HCT116 (cell line): ENCODE data around the gene RTF1. TPM values are rescaled to one million over a fixed set of nuclear protein-coding genes. Genes with fewer than 3 reads are reported as not detected.

Source experiments
- ATAC-seq: fragments of 200-7000 bp; cut with Tn5 transposase; 2 replicates; pipeline ENCODE4 v1.9.1; 2020; ENCODE audit warnings: mild to moderate bottlenecking, moderate library complexity
- BruUV-seq: library from RNA; stranded (reverse); fragments of 400-500 nt; replicated peaks from 2 replicates; lab custom pipeline; 2021; lab: Mats Ljungman, UMichigan
- CTCF ChIA-PET: fragments of 300-600 bp; sonication (Branson Sonifier 250); formaldehyde crosslinking; loops from one replicate; lab custom pipeline; 2021; ENCODE audit warnings: antibody characterized with exemption; lab: Charles Lee
- POLR2A ChIA-PET: fragments of 300-600, 350-600 bp; sonication (Branson Sonifier 250); formaldehyde crosslinking; loops from one replicate; lab custom pipeline; 2021; ENCODE audit warnings: antibody characterized with exemption; lab: Charles Lee
- RAD21 ChIA-PET, 2 experiments: fragments of 300-600 bp; sonication (Branson Sonifier 250); formaldehyde crosslinking; loops; one replicate each; lab custom pipeline; 2023; ENCODE audit warnings: low total read pairs in 2 of 2; ENCODE audit not compliant: uncharacterized antibody in 2 of 2, unreplicated experiment in 2 of 2, low non-redundant PET in 1 of 2; lab: Charles Lee
- DNase-seq: peaks from one replicate; pipeline ENCODE4 v3.0.0-alpha.2; 2010; ENCODE audit warnings: low read depth, low spot score
- H2AFZ ChIP-seq: fragments of 200-600 bp; shearing (Covaris generic), sonication (generic); 2 replicates; pipeline ENCODE4 v1.6.1; 2017; ENCODE audit warnings: low read depth, mixed run types, mixed read lengths, antibody characterized with exemption, low read length; ENCODE audit not compliant: poor library complexity, severe bottlenecking
- H3K27ac ChIP-seq: 2 replicates; pipeline ENCODE4 v1.5.1; 2012; ENCODE audit warnings: low read depth, low read length
- H3K27me3 ChIP-seq: fragments of 200-600 bp; sonication (generic); 2 replicates; pipeline ENCODE4 v1.6.1; 2016; ENCODE audit warnings: mixed run types, low read length, mixed read lengths; ENCODE audit not compliant: insufficient read depth
- H3K36me3 ChIP-seq, 2 experiments: fragments of 200-500 bp in 1 of 2; fragments of 200-600 bp in 1 of 2; sonication (Bioruptor generic) in 1 of 2; sonication (generic) in 1 of 2; 2 replicates each; pipeline versions ENCODE4 v1.5.1 to v1.6.1; 2014 to 2016; ENCODE audit warnings: low read length in 2 of 2, inconsistent platforms in 1 of 2, mixed read lengths in 1 of 2, mixed run types in 1 of 2; ENCODE audit not compliant: insufficient read depth in 2 of 2, control insufficient read depth in 1 of 2
- H3K4me1 ChIP-seq, 2 experiments: fragments of 200-600 bp in 1 of 2; sonication (generic) in 1 of 2; 2 replicates each; pipeline versions ENCODE4 v1.5.1 to v1.6.1; 2012 to 2017; ENCODE audit warnings: low read length in 2 of 2, inconsistent platforms in 1 of 2, mild to moderate bottlenecking in 1 of 2, mixed read lengths in 1 of 2, mixed run types in 1 of 2, moderate library complexity in 1 of 2; ENCODE audit not compliant: insufficient read depth in 2 of 2, control insufficient read depth in 1 of 2
- H3K4me2 ChIP-seq: fragments of 200-600 bp; sonication (generic); 2 replicates; pipeline ENCODE4 v1.6.1; 2017; ENCODE audit warnings: mixed run types, low read length, mixed read lengths
- H3K4me3 ChIP-seq, 2 experiments: fragments of 200-600 bp in 1 of 2; sonication (generic) in 1 of 2; replicated peaks in 1 of 2; 2 replicates each; pipeline ENCODE4 v1.5.1; 2011 to 2016; ENCODE audit warnings: low read length in 2 of 2, control low read depth in 1 of 2, low read depth in 1 of 2, mild to moderate bottlenecking in 1 of 2, mixed read lengths in 1 of 2, mixed run types in 1 of 2
- H3K79me2 ChIP-seq: fragments of 200-600 bp; sonication (generic); 2 replicates; pipeline ENCODE4 v1.6.1; 2017; ENCODE audit warnings: mild to moderate bottlenecking, mixed run types, low read length, moderate library complexity, mixed read lengths; ENCODE audit not compliant: insufficient read depth
- H3K9ac ChIP-seq: fragments of 200-600 bp; sonication (generic); 2 replicates; pipeline ENCODE4 v1.6.1; 2016; ENCODE audit warnings: low read length, mixed read lengths
- H3K9me2 ChIP-seq: fragments of 200-600 bp; sonication (generic), shearing (Covaris generic); 2 replicates; pipeline ENCODE4 v1.6.1; 2017; ENCODE audit warnings: mixed run types, mild to moderate bottlenecking, moderate library complexity; ENCODE audit not compliant: insufficient read depth
- H3K9me3 ChIP-seq, 2 experiments: fragments of 200-500 bp in 1 of 2; fragments of 200-600 bp in 1 of 2; sonication (Bioruptor generic) in 1 of 2; sonication (generic) in 1 of 2; 2 replicates each; pipeline ENCODE4 v1.6.1; 2014 to 2017; ENCODE audit warnings: low read length in 2 of 2, mixed read lengths in 2 of 2, inconsistent platforms in 1 of 2, low read depth in 1 of 2, mild to moderate bottlenecking in 1 of 2, mixed run types in 1 of 2, moderate library complexity in 1 of 2; ENCODE audit not compliant: control insufficient read depth in 1 of 2, insufficient read depth in 1 of 2
- H4K20me1 ChIP-seq: fragments of 200-600 bp; sonication (generic), shearing (Covaris generic); 2 replicates; pipeline ENCODE4 v1.6.1; 2017; ENCODE audit warnings: mixed run types, mild to moderate bottlenecking, moderate library complexity; ENCODE audit not compliant: insufficient read depth
- ATF3 ChIP-seq: IDR thresholded peaks from 2 replicates; pipeline ENCODE4 v1.6.1; 2012
- CBX3 ChIP-seq: IDR thresholded peaks from 2 replicates; pipeline ENCODE4 v1.6.1; 2012; ENCODE audit warnings: low read depth
- CEBPB ChIP-seq: IDR thresholded peaks from 2 replicates; pipeline ENCODE4 v1.6.1; 2012; ENCODE audit warnings: low read depth
- CTCF ChIP-seq, 3 experiments: fragments of 200-600 bp in 1 of 3; sonication (generic) in 1 of 3; IDR thresholded peaks in 2 of 3; conservative IDR thresholded peaks in 1 of 3; 2 replicates each; pipeline ENCODE4 v1.5.1; 2012 to 2017; ENCODE audit warnings: low read depth in 2 of 3, low read length in 2 of 3, antibody characterized with exemption in 1 of 3, borderline replicate concordance in 1 of 3, control low read depth in 1 of 3, mild to moderate bottlenecking in 1 of 3, mixed read lengths in 1 of 3, mixed run types in 1 of 3, moderate library complexity in 1 of 3; ENCODE audit not compliant: insufficient read depth in 1 of 3
- EGR1 ChIP-seq: IDR thresholded peaks from 2 replicates; pipeline ENCODE4 v1.6.1; 2012; ENCODE audit warnings: low read depth
- ELF1 ChIP-seq: IDR thresholded peaks from 2 replicates; pipeline ENCODE4 v1.6.1; 2012; ENCODE audit warnings: low read depth, borderline replicate concordance
- EZH2 ChIP-seq: fragments of 200-600 bp; sonication (generic); IDR thresholded peaks from 2 replicates; pipeline ENCODE4 v1.6.1; 2017; ENCODE audit warnings: antibody characterized with exemption, mixed run types
- EZH2phosphoT487 ChIP-seq: fragments of 200-600 bp; IDR thresholded peaks from 2 replicates; pipeline ENCODE4 v1.6.1; 2018; ENCODE audit warnings: antibody characterized with exemption, borderline replicate concordance
- FOSL1 ChIP-seq: IDR thresholded peaks from 2 replicates; pipeline ENCODE4 v1.6.1; 2012; ENCODE audit warnings: low read depth
- POLR2A ChIP-seq: IDR thresholded peaks from 2 replicates; pipeline ENCODE4 v1.7.0; 2011; ENCODE audit warnings: borderline replicate concordance; ENCODE audit not compliant: insufficient read depth, insufficient read length; ENCODE audit errors: extremely low read depth
- POLR2AphosphoS5 ChIP-seq: IDR thresholded peaks from 2 replicates; pipeline ENCODE4 v1.6.1; 2011; ENCODE audit warnings: mild to moderate bottlenecking, low read depth, low read length, moderate library complexity
- RAD21 ChIP-seq: IDR thresholded peaks from 2 replicates; pipeline ENCODE4 v1.6.1; 2012; ENCODE audit warnings: low read depth, mild to moderate bottlenecking
- REST ChIP-seq: IDR thresholded peaks from 2 replicates; pipeline ENCODE4 v1.6.1; 2012; ENCODE audit warnings: low read depth
- SIN3A ChIP-seq: IDR thresholded peaks from 2 replicates; pipeline ENCODE4 v1.6.1; 2012; ENCODE audit warnings: low read depth
- TCF7L2 ChIP-seq: IDR thresholded peaks from 2 replicates; pipeline ENCODE4 v1.7.0; 2011; ENCODE audit warnings: borderline replicate concordance, inconsistent platforms; ENCODE audit not compliant: insufficient read depth, insufficient read length; ENCODE audit errors: extremely low read depth
- ZFX ChIP-seq: fragments of 450-650 bp; IDR thresholded peaks from 2 replicates; pipeline ENCODE4 v1.6.1; 2017
- ZNF274 ChIP-seq: fragments of 200-500 bp; sonication (Bioruptor generic); IDR thresholded peaks from 2 replicates; pipeline ENCODE4 v1.6.1; 2014; ENCODE audit warnings: mild to moderate bottlenecking, low read depth, low read length, inconsistent platforms
- intact Hi-C: fragments of 100-400 bp; cut with micrococcal nuclease; formaldehyde crosslinking; loops from 2 replicates; pipeline ENCODE4 v1.10.0; 2022
- total RNA-seq: library from RNA; stranded (reverse); gene quantifications from one replicate; pipeline ENCODE4 v1.2.1, GENCODE V29; 2021; ENCODE audit not compliant: unreplicated experiment
- TF ChIP-seq, protein P1 (sequence below): IDR thresholded peaks from 2 replicates; pipeline ENCODE4 v1.6.1; 2011; ENCODE audit warnings: mild to moderate bottlenecking, low read length, moderate library complexity; ENCODE audit not compliant: insufficient replicate concordance; ENCODE audit errors: extremely low read depth
- TF ChIP-seq, protein P2 (sequence below): IDR thresholded peaks from 2 replicates; pipeline ENCODE4 v1.6.1; 2012

Gene RTF1
- total RNA-seq, 1 experiment from 2014 or later: 27.5 TPM

GRCh38 chr15:41411031-41411430 is 5.9 kb upstream of the RTF1 start:
- H3K4me3 ChIP-seq: no peak overlapping the region
- no peaks in the 10 kb centered on the region for H3K36me3 ChIP-seq
- CTCF ChIA-PET: no interaction called here
- no peak for DNase-seq
- no peaks in the 10 kb centered on the region for H4K20me1 ChIP-seq
- H3K9me2 ChIP-seq: no peaks in the 10 kb centered on the region
- peaks cover 6% of the 10 kb centered on the region for H3K79me2 ChIP-seq
- peaks cover 2 to 5% of the 10 kb centered on the region in 2 experiments; a peak in 1 of 4 replicates for H3K4me1 ChIP-seq
- RAD21 ChIA-PET: no interaction called here
- no peak overlapping the region for H3K4me2 ChIP-seq
- no peak overlapping the region for H2AFZ ChIP-seq
- TF ChIP-seq CBX3: no peak
- no peak for TF ChIP-seq EZH2
- no peak for TF ChIP-seq POLR2A
- no peak for TF ChIP-seq ATF3
- TF ChIP-seq ZNF274: no peak
- no peak for TF ChIP-seq TCF7L2
- no peak for TF ChIP-seq FOSL1
- TF ChIP-seq, protein P1, sequence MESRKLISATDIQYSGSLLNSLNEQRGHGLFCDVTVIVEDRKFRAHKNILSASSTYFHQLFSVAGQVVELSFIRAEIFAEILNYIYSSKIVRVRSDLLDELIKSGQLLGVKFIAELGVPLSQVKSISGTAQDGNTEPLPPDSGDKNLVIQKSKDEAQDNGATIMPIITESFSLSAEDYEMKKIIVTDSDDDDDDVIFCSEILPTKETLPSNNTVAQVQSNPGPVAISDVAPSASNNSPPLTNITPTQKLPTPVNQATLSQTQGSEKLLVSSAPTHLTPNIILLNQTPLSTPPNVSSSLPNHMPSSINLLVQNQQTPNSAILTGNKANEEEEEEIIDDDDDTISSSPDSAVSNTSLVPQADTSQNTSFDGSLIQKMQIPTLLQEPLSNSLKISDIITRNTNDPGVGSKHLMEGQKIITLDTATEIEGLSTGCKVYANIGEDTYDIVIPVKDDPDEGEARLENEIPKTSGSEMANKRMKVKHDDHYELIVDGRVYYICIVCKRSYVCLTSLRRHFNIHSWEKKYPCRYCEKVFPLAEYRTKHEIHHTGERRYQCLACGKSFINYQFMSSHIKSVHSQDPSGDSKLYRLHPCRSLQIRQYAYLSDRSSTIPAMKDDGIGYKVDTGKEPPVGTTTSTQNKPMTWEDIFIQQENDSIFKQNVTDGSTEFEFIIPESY: no peak
- TF ChIP-seq CTCF (IDR thresholded peaks at IDR 0.05 in 2 of 3, conservative IDR thresholded peaks at IDR 0.05 in 1 of 3; ENCODE audit: borderline replicate concordance in 1 of 3, insufficient read depth in 1 of 3, low read depth in 2 of 3, low read length in 2 of 3): no peak
- TF ChIP-seq REST: no peak
- no peak for TF ChIP-seq CEBPB
- no peak for TF ChIP-seq EZH2phosphoT487
- no peak for TF ChIP-seq ELF1
- no peak for TF ChIP-seq SIN3A
- TF ChIP-seq, protein P2, sequence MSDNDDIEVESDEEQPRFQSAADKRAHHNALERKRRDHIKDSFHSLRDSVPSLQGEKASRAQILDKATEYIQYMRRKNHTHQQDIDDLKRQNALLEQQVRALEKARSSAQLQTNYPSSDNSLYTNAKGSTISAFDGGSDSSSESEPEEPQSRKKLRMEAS: no peak
- TF ChIP-seq RAD21: no peak
- no peak for TF ChIP-seq EGR1
- TF ChIP-seq POLR2AphosphoS5: no peak
- TF ChIP-seq ZFX: no peak
- TF ChIP-seq, all 23 proteins: peak for 0
- Histone ChIP-seq H3K9ac (no peak overlapping the region), H3K27me3 (no peaks in the 10 kb centered on the region), H3K9me3 (no peaks in the 10 kb centered on the region), H3K27ac (no peak overlapping the region)
- POLR2A ChIA-PET: no interaction called here
- no peak for ATAC-seq
- intact Hi-C loops: no loop called here
- no TSS peak for BruUV-seq
